SU-DHL-6 (cell line): ENCODE results near the gene PTGIR.

Experiments used
- H2AFZ ChIP-seq: fragments of 200-600 bp; sonication (generic); 2 replicates; pipeline ENCODE4 v1.6.1; 2014; ENCODE audit warnings: low read depth, mild to moderate bottlenecking, moderate library complexity, mixed read lengths, antibody characterized with exemption, low read length; ENCODE audit not compliant: severe bottlenecking
- H3F3A ChIP-seq: fragments of 200-600 bp; shearing (Covaris generic); 2 replicates; pipeline ENCODE4 v1.6.0; 2016; ENCODE audit warnings: antibody characterized with exemption, mild to moderate bottlenecking; ENCODE audit not compliant: insufficient read depth
- H3K27ac ChIP-seq: fragments of 200-600 bp; sonication (generic); 2 replicates; pipeline ENCODE4 v1.5.1; 2016; ENCODE audit warnings: low read depth, mild to moderate bottlenecking, low read length, moderate library complexity, mixed read lengths
- H3K27me3 ChIP-seq: fragments of 200-600 bp; sonication (generic), shearing (Covaris generic); 2 replicates; pipeline ENCODE4 v1.6.0; 2014; ENCODE audit warnings: mild to moderate bottlenecking, low read length
- H3K36me3 ChIP-seq: fragments of 200-600 bp; sonication (generic); 2 replicates; pipeline ENCODE4 v1.6.1; 2014; ENCODE audit warnings: mild to moderate bottlenecking, low read length, mixed read lengths
- H3K4me2 ChIP-seq: fragments of 300-600, 200-600 bp; shearing (Covaris generic), sonication (generic); 2 replicates; pipeline ENCODE4 v1.6.0; 2014; ENCODE audit warnings: low read length, low read depth, mild to moderate bottlenecking; ENCODE audit not compliant: poor library complexity, severe bottlenecking
- H3K4me3 ChIP-seq: fragments of 200-600 bp; sonication (generic); 2 replicates; pipeline ENCODE4 v1.5.1; 2014; ENCODE audit warnings: antibody characterized with exemption, low read length, mild to moderate bottlenecking, mixed read lengths; ENCODE audit not compliant: insufficient read depth, poor library complexity, severe bottlenecking
- H3K79me2 ChIP-seq: fragments of 200-600 bp; sonication (generic); 2 replicates; pipeline ENCODE4 v1.6.1; 2014; ENCODE audit warnings: mild to moderate bottlenecking, low read length, moderate library complexity; ENCODE audit not compliant: insufficient read depth
- H3K9ac ChIP-seq: fragments of 200-600 bp; sonication (generic); 2 replicates; pipeline ENCODE4 v1.7.0; 2014; ENCODE audit warnings: mild to moderate bottlenecking, low read length
- H3K9me2 ChIP-seq: fragments of 200-600 bp; sonication (generic); replicated peaks from 2 replicates; pipeline ENCODE4 v1.6.1; 2014; ENCODE audit warnings: low read length; ENCODE audit not compliant: insufficient read depth
- H3K9me3 ChIP-seq: fragments of 200-600 bp; sonication (generic); 2 replicates; pipeline ENCODE4 v1.6.1; 2014; ENCODE audit warnings: low read length, mixed read lengths; ENCODE audit not compliant: insufficient read depth
- H4K20me1 ChIP-seq: fragments of 200-600 bp; sonication (generic); 2 replicates; pipeline ENCODE4 v1.6.1; 2014; ENCODE audit warnings: low read depth, mild to moderate bottlenecking, antibody characterized with exemption, low read length, moderate library complexity, mixed read lengths
- CTCF ChIP-seq: fragments of 200-600 bp; sonication (generic); IDR thresholded peaks from one replicate; pipeline ENCODE4 v1.5.1; 2017; ENCODE audit warnings: antibody characterized with exemption, mild to moderate bottlenecking, low read length, moderate library complexity; ENCODE audit not compliant: insufficient read depth, poor library complexity, severe bottlenecking
- EZH2phosphoT487 ChIP-seq: fragments of 200-600 bp; sonication (generic), shearing (Covaris generic); conservative IDR thresholded peaks from 2 replicates; pipeline ENCODE4 v1.6.1; 2018; ENCODE audit warnings: mild to moderate bottlenecking, antibody characterized with exemption, low read length, moderate library complexity, mixed read lengths

The PTGIR gene

GRCh38 chr19:46609511-46610412, 15.1 kb downstream of the PTGIR start:
- Histone ChIP-seq H3K4me2 (no peak overlapping the region), H3K27me3 (no peaks in the 10 kb centered on the region), H2AFZ (no peak overlapping the region), H3K9me2 (no peaks in the 10 kb centered on the region), H3K4me3 (no peak overlapping the region), H3K36me3 (no peaks in the 10 kb centered on the region), H3F3A (peaks cover 5% of the 10 kb centered on the region; the same call in 1 of the 2 replicates), H3K9ac (no peak overlapping the region), H4K20me1 (no peaks in the 10 kb centered on the region), H3K79me2 (peaks cover 11% of the 10 kb centered on the region), H3K27ac (no peak overlapping the region), H3K9me3 (no peaks in the 10 kb centered on the region)
- TF ChIP-seq CTCF (no peak), EZH2phosphoT487 (no peak)

GRCh38 chr19:46608581-46609345, 16.1 kb downstream of the PTGIR start:
- H3K4me3 ChIP-seq = no peak overlapping the region
- no peak for TF ChIP-seq EZH2phosphoT487
- TF ChIP-seq CTCF = no peak
- H3K9ac ChIP-seq = no peak overlapping the region
- no peak overlapping the region for H3K4me2 ChIP-seq
- no peak overlapping the region for H3K27ac ChIP-seq
- H4K20me1 ChIP-seq = no peaks in the 10 kb centered on the region
- H3K9me3 ChIP-seq = no peaks in the 10 kb centered on the region
- peaks cover 5% of the 10 kb centered on the region; the same call in 1 of the 2 replicates for H3F3A ChIP-seq
- H3K9me2 ChIP-seq = no peaks in the 10 kb centered on the region
- H3K79me2 ChIP-seq = peaks cover 21% of the 10 kb centered on the region
- H3K36me3 ChIP-seq = no peaks in the 10 kb centered on the region
- H3K27me3 ChIP-seq = no peaks in the 10 kb centered on the region
- no peak overlapping the region for H2AFZ ChIP-seq

- no peaks in the 10 kb centered on the region for H3K36me3 ChIP-seq
Measured at GRCh38 chr19:46608178-46608577, 16.7 kb downstream of the PTGIR start.

More at GRCh38 chr19:46608178-46608577, 16.7 kb downstream of the PTGIR start:
- Histone ChIP-seq H3K27me3 (no peaks in the 10 kb centered on the region), H3K4me3 (no peak overlapping the region), H2AFZ (no peak overlapping the region), H3F3A (peaks cover 5% of the 10 kb centered on the region; the same call in 1 of the 2 replicates), H3K79me2 (peaks cover 27% of the 10 kb centered on the region), H3K9me3 (no peaks in the 10 kb centered on the region), H3K9me2 (no peaks in the 10 kb centered on the region), H3K9ac (no peak overlapping the region), H4K20me1 (no peaks in the 10 kb centered on the region), H3K4me2 (no peak overlapping the region), H3K27ac (no peak overlapping the region)
- TF ChIP-seq CTCF (no peak), EZH2phosphoT487 (no peak)
